GM21528 (cell line): Measurements from ENCODE around the gene GAS2.

Experiments
- ATAC-seq: cut with Tn5 transposase; IDR thresholded peaks from one replicate; pipeline ENCODE4 v1.9.1; 2021; ENCODE audit warnings: mild to moderate bottlenecking, moderate library complexity; ENCODE audit not compliant: unreplicated experiment, low FRiP score

The GAS2 gene

GRCh38 chr11:22670830-22671229 lies 4.4 kb downstream of the GAS2 start:
- ATAC-seq: peak; percentile 49

GRCh38 chr11:22671751-22672150 lies 5.3 kb downstream of the GAS2 start:
- ATAC-seq: no peak

GRCh38 chr11:22674470-22675439 lies 8.3 kb downstream of the GAS2 start:
- ATAC-seq: no peak

GRCh38 chr11:22677153-22677903 lies 10.9 kb downstream of the GAS2 start:
- ATAC-seq: no peak

GRCh38 chr11:22680628-22681027 lies 14.2 kb downstream of the GAS2 start:
- ATAC-seq: no peak

- peak; percentile 51 for ATAC-seq
These were observed 14.9 kb downstream of the GAS2 start for GRCh38 chr11:22681281-22681812.

- no peak for ATAC-seq
These were observed 17.7 kb downstream of the GAS2 start for GRCh38 chr11:22684082-22684481.

- ATAC-seq: no peak
These were observed 18.7 kb downstream of the GAS2 start for GRCh38 chr11:22685111-22685510.

GRCh38 chr11:22688914-22689313 lies 22.5 kb downstream of the GAS2 start:
- no peak for ATAC-seq

GRCh38 chr11:22690257-22690656 lies 23.8 kb downstream of the GAS2 start:
- no peak for ATAC-seq

- no peak for ATAC-seq
These were observed 24.5 kb downstream of the GAS2 start for GRCh38 chr11:22690871-22691270.

GRCh38 chr11:22699388-22699787 lies 33.0 kb downstream of the GAS2 start:
- ATAC-seq: no peak

- ATAC-seq: no peak
These were observed 35.6 kb downstream of the GAS2 start for GRCh38 chr11:22702031-22702430.

GRCh38 chr11:22703040-22703439 lies 36.6 kb downstream of the GAS2 start:
- ATAC-seq: no peak

GRCh38 chr11:22703591-22703990 lies 37.2 kb downstream of the GAS2 start:
- ATAC-seq: no peak

GRCh38 chr11:22707119-22707899 lies 40.9 kb downstream of the GAS2 start:
- ATAC-seq: no peak

- no peak for ATAC-seq
These were observed 44.8 kb downstream of the GAS2 start for GRCh38 chr11:22711071-22711770.

- ATAC-seq: no peak
These were observed 45.5 kb downstream of the GAS2 start for GRCh38 chr11:22711880-22712279.

GRCh38 chr11:22713336-22713735 lies 46.9 kb downstream of the GAS2 start:
- no peak for ATAC-seq

- no peak for ATAC-seq
These were observed 49.6 kb downstream of the GAS2 start for GRCh38 chr11:22715971-22716370.
